ENCODE results near the gene AATF. TPM values are rescaled to one million over a fixed set of nuclear protein-coding genes. Genes with fewer than 3 reads are reported as not detected.

The AATF gene
- total RNA-seq, 4 donors from 2014 or later: 16.5 to 54.2 (median 26.9) TPM

GRCh38 chr17:36907407-36907806, 41.3 kb upstream of the AATF start:
- no peaks in the 10 kb centered on the region for H3K36me3 ChIP-seq
- in situ Hi-C loops (cut with MboI; ENCODE audit: low pct_ligation_motif_present in 1 of 4, low pct_unique_long_range_greater_than_20kb in 1 of 4, low sequenced_read_pairs in 3 of 4): no loop called here

GRCh38 chr17:36910513-36910912, 38.2 kb upstream of the AATF start:
- no peaks in the 10 kb centered on the region for H3K36me3 ChIP-seq
- no peaks in the 10 kb centered on the region for H3K4me1 ChIP-seq
- H3K4me3 ChIP-seq: no peak overlapping the region
- 77% methylated on average over 5 of the region's 5 CpGs; no CpG with 5 or more reads in 1 of the 2 donors for WGBS, 2 donors (ENCODE audit: low coverage in 1 of 2)
- in situ Hi-C loops (cut with MboI; ENCODE audit: low pct_ligation_motif_present in 1 of 4, low pct_unique_long_range_greater_than_20kb in 1 of 4, low sequenced_read_pairs in 3 of 4) (no loop called here), intact Hi-C loops (cut with DNase I; ENCODE audit: low total_unique reads) (no loop called here)
- H3K9me3 ChIP-seq: no peaks in the 10 kb centered on the region
- H3K27me3 ChIP-seq: peaks cover 59% of the 10 kb centered on the region
- no peak overlapping the region for H3K27ac ChIP-seq
- DNase-seq: no peak
- TF ChIP-seq, protein P1, sequence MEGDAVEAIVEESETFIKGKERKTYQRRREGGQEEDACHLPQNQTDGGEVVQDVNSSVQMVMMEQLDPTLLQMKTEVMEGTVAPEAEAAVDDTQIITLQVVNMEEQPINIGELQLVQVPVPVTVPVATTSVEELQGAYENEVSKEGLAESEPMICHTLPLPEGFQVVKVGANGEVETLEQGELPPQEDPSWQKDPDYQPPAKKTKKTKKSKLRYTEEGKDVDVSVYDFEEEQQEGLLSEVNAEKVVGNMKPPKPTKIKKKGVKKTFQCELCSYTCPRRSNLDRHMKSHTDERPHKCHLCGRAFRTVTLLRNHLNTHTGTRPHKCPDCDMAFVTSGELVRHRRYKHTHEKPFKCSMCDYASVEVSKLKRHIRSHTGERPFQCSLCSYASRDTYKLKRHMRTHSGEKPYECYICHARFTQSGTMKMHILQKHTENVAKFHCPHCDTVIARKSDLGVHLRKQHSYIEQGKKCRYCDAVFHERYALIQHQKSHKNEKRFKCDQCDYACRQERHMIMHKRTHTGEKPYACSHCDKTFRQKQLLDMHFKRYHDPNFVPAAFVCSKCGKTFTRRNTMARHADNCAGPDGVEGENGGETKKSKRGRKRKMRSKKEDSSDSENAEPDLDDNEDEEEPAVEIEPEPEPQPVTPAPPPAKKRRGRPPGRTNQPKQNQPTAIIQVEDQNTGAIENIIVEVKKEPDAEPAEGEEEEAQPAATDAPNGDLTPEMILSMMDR (IDR thresholded peaks at IDR 0.05): no peak
- TF ChIP-seq POLR2A (IDR thresholded peaks at IDR 0.05) (no peak), EP300 (IDR thresholded peaks at IDR 0.05; ENCODE audit: low read depth) (no peak), POLR2AphosphoS5 (IDR thresholded peaks at IDR 0.05) (no peak)

More at GRCh38 chr17:36907407-36907806, 41.3 kb upstream of the AATF start:
- 38 to 57% methylated on average over 3 to 10 of the region's 10 CpGs for WGBS, 2 donors (ENCODE audit: low coverage in 1 of 2)
- intact Hi-C loops (cut with DNase I; ENCODE audit: low total_unique reads): no loop called here
- Histone ChIP-seq H3K4me1 (no peaks in the 10 kb centered on the region), H3K27ac (no peak overlapping the region), H3K4me3 (no peak overlapping the region), H3K27me3 (peaks cover 52% of the 10 kb centered on the region), H3K9me3 (no peaks in the 10 kb centered on the region)
- TF ChIP-seq, protein P1 (IDR thresholded peaks at IDR 0.05): no peak
- TF ChIP-seq POLR2AphosphoS5 (IDR thresholded peaks at IDR 0.05): no peak
- no peak for TF ChIP-seq EP300 (IDR thresholded peaks at IDR 0.05; ENCODE audit: low read depth)
- DNase-seq: no peak

DNA sequence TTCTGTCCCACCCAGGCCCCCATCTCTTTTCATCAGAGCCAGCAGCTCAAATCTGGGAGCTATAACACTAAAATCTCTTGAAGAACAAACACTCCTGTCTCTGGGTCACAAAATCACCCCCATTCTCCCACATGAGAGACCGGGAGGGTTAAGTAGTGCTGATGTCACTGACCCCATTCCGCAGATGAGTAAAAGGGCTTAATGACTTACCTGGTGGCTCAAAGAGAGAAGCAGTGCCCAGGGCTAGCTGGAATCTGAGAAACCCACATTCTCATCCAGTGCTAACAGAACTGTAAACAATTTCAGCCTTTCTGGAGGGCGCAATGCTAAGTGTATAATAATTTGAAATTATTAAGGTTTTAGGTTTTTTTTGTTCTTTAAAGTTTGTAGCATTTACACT, 37.8 kb upstream of the AATF start:
- in situ Hi-C loops (cut with MboI; ENCODE audit: low pct_ligation_motif_present in 1 of 4, low pct_unique_long_range_greater_than_20kb in 1 of 4, low sequenced_read_pairs in 3 of 4) (no loop called here), intact Hi-C loops (cut with DNase I; ENCODE audit: low total_unique reads) (no loop called here)
- H3K36me3 ChIP-seq: no peaks in the 10 kb centered on the region
- no peaks in the 10 kb centered on the region for H3K9me3 ChIP-seq
- no peaks in the 10 kb centered on the region for H3K4me1 ChIP-seq
- WGBS, 2 donors (ENCODE audit: low coverage in 1 of 2): 59 to 63% methylated on average over 2 to 3 of the region's 3 CpGs
- TF ChIP-seq POLR2AphosphoS5 (IDR thresholded peaks at IDR 0.05) (no peak), POLR2A (IDR thresholded peaks at IDR 0.05) (no peak), EP300 (IDR thresholded peaks at IDR 0.05; ENCODE audit: low read depth) (no peak)
- TF ChIP-seq, protein P1 (IDR thresholded peaks at IDR 0.05): no peak
- H3K4me3 ChIP-seq: no peak overlapping the region
- no peak overlapping the region for H3K27ac ChIP-seq
- peaks cover 59% of the 10 kb centered on the region for H3K27me3 ChIP-seq
- DNase-seq: no peak

DNA sequence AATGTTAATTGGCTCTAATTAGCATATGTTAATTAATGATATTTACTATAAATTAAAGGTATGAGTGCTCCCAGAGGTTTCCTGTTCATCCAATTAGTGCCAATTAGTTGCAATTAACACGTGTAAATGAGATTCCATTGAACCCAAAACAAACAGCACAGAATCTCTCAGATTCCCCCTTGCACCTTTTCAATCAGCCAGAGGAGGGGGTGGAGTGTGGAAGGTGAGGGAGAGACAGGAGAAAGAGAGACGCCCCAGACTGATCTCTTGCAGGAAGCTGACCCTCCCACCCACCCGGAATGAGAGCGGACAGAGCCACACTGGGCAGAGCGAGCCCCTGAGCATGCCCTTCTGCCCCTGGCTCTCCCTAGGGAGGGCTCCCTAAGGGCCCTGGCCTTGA, 35.6 kb upstream of the AATF start:
- WGBS, 2 donors (ENCODE audit: low coverage in 1 of 2): 16 to 41% methylated on average over 2 to 5 of the region's 5 CpGs
- Histone ChIP-seq H3K27ac (no peak overlapping the region), H3K9me3 (no peaks in the 10 kb centered on the region), H3K4me3 (no peak overlapping the region), H3K4me1 (no peaks in the 10 kb centered on the region), H3K36me3 (no peaks in the 10 kb centered on the region), H3K27me3 (peaks cover 54% of the 10 kb centered on the region)
- intact Hi-C loops (cut with DNase I; ENCODE audit: low total_unique reads) (no loop called here), in situ Hi-C loops (cut with MboI; ENCODE audit: low pct_ligation_motif_present in 1 of 4, low pct_unique_long_range_greater_than_20kb in 1 of 4, low sequenced_read_pairs in 3 of 4) (no loop called here)
- DNase-seq: no peak
- TF ChIP-seq, protein P1 (IDR thresholded peaks at IDR 0.05): no peak
- TF ChIP-seq EP300 (IDR thresholded peaks at IDR 0.05; ENCODE audit: low read depth): no peak
- TF ChIP-seq POLR2AphosphoS5 (IDR thresholded peaks at IDR 0.05): no peak
- TF ChIP-seq POLR2A (IDR thresholded peaks at IDR 0.05): no peak

Measured in transverse colon (tissue), 4 donors.